22Rv1 (cell line): ENCODE data around the gene GALNT1.
A peak's percentile ranks its signal among the peaks of the same experiment; 100 is the strongest.
"Not testable (repeated sequence)": the region's sequence is repeated elsewhere in the genome, so short reads cannot be mapped to it uniquely, and the experiment has no call there.

Experiments used
- H3K27ac ChIP-seq: fragments of 450-650 bp; 2 replicates; pipeline ENCODE4 v1.5.1; 2017
- CTCF ChIP-seq: fragments of 450-650 bp; IDR thresholded peaks from 2 replicates; pipeline ENCODE4 v1.5.1; 2017; ENCODE audit warnings: mild to moderate bottlenecking
- ZFX ChIP-seq: fragments of 450-650 bp; IDR thresholded peaks from 2 replicates; pipeline ENCODE4 v1.6.1; 2017; ENCODE audit warnings: antibody characterized with exemption, borderline replicate concordance

The GALNT1 gene

GRCh38 chr18:35581546-35581897 lies at the start of gene GALNT1:
Gene GALNT1 (plus strand): TSS chr18:35581740. CDS start chr18:35654663, 72,923 bp downstream.
- no peak for TF ChIP-seq CTCF
- TF ChIP-seq ZFX = no peak
- H3K27ac ChIP-seq = peak within 1 kb of the TSS; percentile 76

DNA sequence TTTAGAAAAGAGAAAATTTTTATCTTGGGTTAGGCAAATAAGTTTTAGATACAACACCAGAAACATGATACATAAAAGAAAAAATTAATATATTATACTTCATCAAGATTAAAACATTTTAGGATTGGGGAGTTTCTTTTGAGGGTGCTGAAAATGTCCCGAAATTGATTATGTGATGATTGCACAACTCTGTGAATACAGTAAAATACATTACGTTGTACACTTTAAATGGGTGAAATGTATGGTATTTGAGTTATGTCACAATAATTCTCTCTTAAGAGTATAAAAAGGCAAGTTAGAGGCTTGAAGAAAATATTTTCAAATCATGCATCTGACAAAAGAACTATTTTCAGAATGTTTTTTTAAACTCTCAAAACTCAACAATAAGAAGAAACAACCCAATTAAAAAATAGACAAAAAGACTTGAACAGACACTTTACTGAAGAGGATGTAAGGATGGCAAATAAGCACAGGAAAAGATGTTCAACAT lies 47.6 kb upstream of the GALNT1 start:
- no peak for TF ChIP-seq CTCF
- no peak for TF ChIP-seq ZFX
- H3K27ac ChIP-seq = no peak overlapping the region

GRCh38 chr18:35535297-35535696 lies 46.2 kb upstream of the GALNT1 start:
- no peak for TF ChIP-seq ZFX
- TF ChIP-seq CTCF = no peak

GRCh38 chr18:35542356-35542755 lies 39.2 kb upstream of the GALNT1 start:
- no peak overlapping the region for H3K27ac ChIP-seq
- TF ChIP-seq ZFX = no peak
- TF ChIP-seq CTCF = no peak

More at GRCh38 chr18:35535297-35535696, 46.2 kb upstream of the GALNT1 start:
- H3K27ac ChIP-seq = no peak overlapping the region

GRCh38 chr18:35547008-35547605 lies 34.4 kb upstream of the GALNT1 start:
- no peak for TF ChIP-seq CTCF
- TF ChIP-seq ZFX = no peak

GRCh38 chr18:35549564-35549963 lies 32.0 kb upstream of the GALNT1 start:
- TF ChIP-seq ZFX (no peak), CTCF (no peak)
- H3K27ac ChIP-seq = no peak overlapping the region

More at GRCh38 chr18:35547008-35547605, 34.4 kb upstream of the GALNT1 start:
- no peak overlapping the region for H3K27ac ChIP-seq

DNA sequence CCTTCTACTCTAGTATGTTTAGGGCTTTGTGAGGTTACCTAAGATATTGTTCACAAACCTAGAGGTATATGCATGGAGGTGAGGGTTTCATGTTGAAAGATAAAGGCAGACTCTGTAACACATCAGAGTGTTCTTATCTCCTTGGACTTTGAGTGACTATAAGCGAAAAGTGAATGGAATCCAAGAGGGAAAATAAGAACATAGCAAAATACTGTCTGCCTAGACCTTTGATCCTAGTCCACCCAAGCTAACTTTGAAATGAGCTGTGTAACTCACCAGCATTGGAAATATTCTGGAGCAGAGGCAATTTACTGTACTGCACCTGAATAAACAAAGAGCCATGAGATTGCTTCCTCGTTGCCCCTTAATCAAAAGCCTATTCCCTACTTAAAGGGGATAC lies 28.2 kb upstream of the GALNT1 start:
- no peak for TF ChIP-seq CTCF
- no peak for TF ChIP-seq ZFX

GRCh38 chr18:35555538-35555937 lies 26.0 kb upstream of the GALNT1 start:
- H3K27ac ChIP-seq = not testable (repeated sequence)

More for the DNA sequence above, 28.2 kb upstream of the GALNT1 start:
- no peak overlapping the region for H3K27ac ChIP-seq
